ENCODE data around the gene WDR33.

WDR33 gene

GRCh38 chr2:127688405-127688804 lies 122.6 kb downstream of the WDR33 start:
- no peak for DNase-seq

- DNase-seq: no peak
Measured at GRCh38 chr2:127685410-127686080, 125.4 kb downstream of the WDR33 start.

GRCh38 chr2:127683757-127684156 lies 127.2 kb downstream of the WDR33 start:
- DNase-seq: no peak

GRCh38 chr2:127683056-127683455 lies 127.9 kb downstream of the WDR33 start:
- DNase-seq: no peak

- DNase-seq: no peak
Measured at GRCh38 chr2:127681976-127682857, 128.8 kb downstream of the WDR33 start.

GRCh38 chr2:127681288-127681804 lies 129.6 kb downstream of the WDR33 start:
- no peak for DNase-seq

GRCh38 chr2:127680706-127681287 lies 130.2 kb downstream of the WDR33 start:
- DNase-seq: no peak

GRCh38 chr2:127679680-127680361 lies 131.2 kb downstream of the WDR33 start:
- no peak for DNase-seq

- no peak for DNase-seq
Measured at GRCh38 chr2:127678991-127679390, 132.0 kb downstream of the WDR33 start.

GRCh38 chr2:127678531-127678930 lies 132.4 kb downstream of the WDR33 start:
- no peak for DNase-seq

GRCh38 chr2:127676906-127677305 lies 134.1 kb downstream of the WDR33 start:
- DNase-seq: no peak

GRCh38 chr2:127675331-127676261 lies 135.4 kb downstream of the WDR33 start, which contains the start of gene LIMS2:
TSS of gene LIMS2 (minus strand) at chr2:127675530. CDS start at chr2:127675024, 506 bp downstream.
- DNase-seq: no peak

GRCh38 chr2:127674241-127675209 lies 136.4 kb downstream of the WDR33 start:
- no peak for DNase-seq

GRCh38 chr2:127673291-127674069 lies 137.5 kb downstream of the WDR33 start:
- no peak for DNase-seq

- no peak for DNase-seq
Measured at GRCh38 chr2:127672341-127673224, 138.4 kb downstream of the WDR33 start.

- DNase-seq: no peak
Measured at GRCh38 chr2:127671557-127672302, 139.2 kb downstream of the WDR33 start.

GRCh38 chr2:127670957-127671290 lies 140.0 kb downstream of the WDR33 start:
- DNase-seq: no peak
